WTC11 (cell line): ENCODE results near the gene PTN.

ENCODE experiments used
- MXD4 ChIP-seq: fragments of 250-450 bp; sonication (Bioruptor Pico); IDR thresholded peaks from 2 replicates; pipeline ENCODE4 v1.8.0; 2021; ENCODE audit warnings: mild to moderate bottlenecking, moderate library complexity, borderline replicate concordance
- NR2C2 ChIP-seq: sonication (generic); formaldehyde crosslinking; IDR thresholded peaks from 2 replicates; pipeline ENCODE4 v1.8.0; 2022; ENCODE audit warnings: mild to moderate bottlenecking, missing genetic modification reagents
- SP1 ChIP-seq: sonication (generic); formaldehyde crosslinking; conservative IDR thresholded peaks from 2 replicates; pipeline ENCODE4 v1.8.1; 2022; ENCODE audit warnings: missing genetic modification reagents
- TEAD4 ChIP-seq: sonication (generic); formaldehyde crosslinking; IDR thresholded peaks from 2 replicates; pipeline ENCODE4 v1.8.0; 2022; ENCODE audit warnings: mild to moderate bottlenecking, missing genetic modification reagents
- ZBTB21 ChIP-seq: sonication (generic); formaldehyde crosslinking; IDR thresholded peaks from 2 replicates; pipeline ENCODE4 v1.8.1; 2023; ENCODE audit warnings: mild to moderate bottlenecking, missing genetic modification reagents, borderline replicate concordance
- TF ChIP-seq, protein P1 (sequence below): sonication (generic); formaldehyde crosslinking; IDR thresholded peaks from 2 replicates; pipeline ENCODE4 v1.8.0; 2022; ENCODE audit warnings: mild to moderate bottlenecking, missing genetic modification reagents
- TF ChIP-seq, protein P2 (sequence below): sonication (generic); formaldehyde crosslinking; conservative IDR thresholded peaks from 2 replicates; pipeline ENCODE4 v1.8.1; 2022; ENCODE audit warnings: mild to moderate bottlenecking, missing genetic modification reagents
- TF ChIP-seq, protein P3 (sequence below): sonication (generic); formaldehyde crosslinking; IDR thresholded peaks from 2 replicates; pipeline ENCODE4 v1.8.1; 2023; ENCODE audit warnings: mild to moderate bottlenecking, missing genetic modification reagents, moderate library complexity

DNA sequence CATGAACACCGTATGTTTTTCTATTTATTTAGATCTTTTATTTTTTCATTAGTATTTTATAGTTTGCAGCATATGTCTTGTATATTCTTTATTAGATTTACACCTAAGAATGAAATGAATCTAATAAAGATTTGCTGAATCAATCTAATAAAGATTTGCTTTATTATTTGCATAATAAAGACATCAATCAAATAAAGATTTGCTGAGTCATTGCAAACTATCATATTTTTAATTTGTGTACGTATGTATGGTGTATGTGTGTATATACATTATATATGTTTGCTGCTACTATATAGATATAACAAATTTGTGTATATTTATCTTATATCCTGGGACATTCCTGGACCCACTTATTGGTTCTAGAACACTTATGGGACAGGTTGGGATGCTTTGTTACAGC, 147.5 kb downstream of the PTN start:
- TF ChIP-seq, protein P1, sequence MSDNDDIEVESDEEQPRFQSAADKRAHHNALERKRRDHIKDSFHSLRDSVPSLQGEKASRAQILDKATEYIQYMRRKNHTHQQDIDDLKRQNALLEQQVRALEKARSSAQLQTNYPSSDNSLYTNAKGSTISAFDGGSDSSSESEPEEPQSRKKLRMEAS: no peak
- TF ChIP-seq, protein P2, sequence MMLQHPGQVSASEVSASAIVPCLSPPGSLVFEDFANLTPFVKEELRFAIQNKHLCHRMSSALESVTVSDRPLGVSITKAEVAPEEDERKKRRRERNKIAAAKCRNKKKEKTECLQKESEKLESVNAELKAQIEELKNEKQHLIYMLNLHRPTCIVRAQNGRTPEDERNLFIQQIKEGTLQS (CRISPR knock-in tag): no peak
- TF ChIP-seq ZBTB21 (CRISPR knock-in tag) (no peak), NR2C2 (CRISPR knock-in tag) (no peak), SP1 (CRISPR knock-in tag) (no peak), MXD4 (CRISPR knock-in tag) (no peak), TEAD4 (no peak)
- TF ChIP-seq, protein P3, sequence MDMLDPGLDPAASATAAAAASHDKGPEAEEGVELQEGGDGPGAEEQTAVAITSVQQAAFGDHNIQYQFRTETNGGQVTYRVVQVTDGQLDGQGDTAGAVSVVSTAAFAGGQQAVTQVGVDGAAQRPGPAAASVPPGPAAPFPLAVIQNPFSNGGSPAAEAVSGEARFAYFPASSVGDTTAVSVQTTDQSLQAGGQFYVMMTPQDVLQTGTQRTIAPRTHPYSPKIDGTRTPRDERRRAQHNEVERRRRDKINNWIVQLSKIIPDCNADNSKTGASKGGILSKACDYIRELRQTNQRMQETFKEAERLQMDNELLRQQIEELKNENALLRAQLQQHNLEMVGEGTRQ (CRISPR knock-in tag): no peak
